ENCODE results near the gene CHAF1A.

GRCh38 chr19:4474514-4475022 lies 72.1 kb downstream of the CHAF1A start:
- TF ChIP-seq CTCF (IDR thresholded peaks at IDR 0.05; ENCODE audit: low read depth, low read length, missing input control) (no peak), YY1 (IDR thresholded peaks at IDR 0.05) (no peak), JUND (IDR thresholded peaks at IDR 0.05) (no peak)
